Activated CD4-positive, alpha-beta memory T cell treated with anti-CD3 and anti-CD28 coated beads for 36 hours (primary cell): ENCODE results near the gene ARMC6. TPM values are rescaled to one million over a fixed set of nuclear protein-coding genes. Genes with fewer than 3 reads are reported as not detected.
"Not testable (repeated sequence)": the region's sequence is repeated elsewhere in the genome, so short reads cannot be mapped to it uniquely, and the experiment has no call there.

ENCODE experiments used
- CTCF ChIA-PET: fragments of 350-600 bp; sonication (Branson Sonifier 250); formaldehyde crosslinking; loops from one replicate; lab custom pipeline; 2021; ENCODE audit warnings: antibody characterized with exemption, inconsistent platforms; lab: Charles Lee
- POLR2A ChIA-PET: fragments of 350-600 bp; sonication (Branson Sonifier 250); formaldehyde crosslinking; loops from one replicate; lab custom pipeline; 2021; ENCODE audit warnings: antibody characterized with exemption; lab: Charles Lee
- DNase-seq: peaks from one replicate; pipeline ENCODE4 v3.0.0-alpha.2; 2020
- H3K27ac Mint-ChIP-seq: one replicate; pipeline ENCODE4 v1.8.0; 2021; ENCODE audit warnings: mixed read lengths
- H3K27me3 Mint-ChIP-seq: one replicate; pipeline ENCODE4 v1.8.0; 2021; ENCODE audit warnings: mixed read lengths
- H3K36me3 Mint-ChIP-seq: one replicate; pipeline ENCODE4 v1.8.0; 2021; ENCODE audit warnings: mixed read lengths
- H3K4me1 Mint-ChIP-seq: one replicate; pipeline ENCODE4 v1.8.0; 2021; ENCODE audit warnings: low read depth, mixed read lengths
- H3K4me3 Mint-ChIP-seq: one replicate; pipeline ENCODE4 v1.8.0; 2021; ENCODE audit warnings: mild to moderate bottlenecking, mixed read lengths
- H3K9me3 Mint-ChIP-seq: one replicate; pipeline ENCODE4 v1.8.0; 2021; ENCODE audit warnings: mixed read lengths
- intact Hi-C: fragments of 100-400 bp; cut with micrococcal nuclease; formaldehyde crosslinking; loops from one replicate; pipeline ENCODE4 v1.15.1; 2023
- total RNA-seq, 2 experiments: library from RNA; stranded (reverse); gene quantifications; one replicate each; pipeline ENCODE4 v1.2.3, GENCODE V29; 2021

Gene ARMC6
- total RNA-seq, 2 experiments from 2014 or later, result 24.4 to 26.2 TPM

DNA sequence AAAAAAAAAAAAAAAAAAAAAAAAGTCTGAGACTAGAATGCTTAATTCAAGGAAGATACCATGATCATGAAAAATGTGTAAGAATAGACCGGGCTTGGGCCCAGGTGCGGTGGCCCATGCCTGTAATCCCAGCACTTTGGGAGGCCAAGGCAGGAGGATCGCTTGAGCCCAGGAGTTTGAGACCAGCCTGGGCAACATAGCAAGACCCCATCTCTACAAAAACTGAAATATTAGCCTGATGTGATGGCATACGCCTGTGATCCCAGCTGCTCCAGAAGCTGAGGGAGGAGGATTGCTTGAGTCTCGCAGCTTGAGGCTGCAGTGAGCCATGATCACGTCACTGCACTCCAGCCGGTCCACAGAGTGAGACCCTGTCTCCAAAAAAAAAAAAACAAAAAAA, 73.5 kb downstream of the ARMC6 start:
- intact Hi-C loops, H3K27ac Mint-ChIP-seq, H3K36me3 Mint-ChIP-seq, H3K9me3 Mint-ChIP-seq, H3K4me3 Mint-ChIP-seq, H3K4me1 Mint-ChIP-seq, DNase-seq, H3K27me3 Mint-ChIP-seq, POLR2A ChIA-PET: not testable (repeated sequence)
- CTCF ChIA-PET, result interaction anchor here (0.6 kb wide), 1 partner anchor 27 kb away, joined by 3 read pairs; no protein-coding TSS in a partner anchor

DNA sequence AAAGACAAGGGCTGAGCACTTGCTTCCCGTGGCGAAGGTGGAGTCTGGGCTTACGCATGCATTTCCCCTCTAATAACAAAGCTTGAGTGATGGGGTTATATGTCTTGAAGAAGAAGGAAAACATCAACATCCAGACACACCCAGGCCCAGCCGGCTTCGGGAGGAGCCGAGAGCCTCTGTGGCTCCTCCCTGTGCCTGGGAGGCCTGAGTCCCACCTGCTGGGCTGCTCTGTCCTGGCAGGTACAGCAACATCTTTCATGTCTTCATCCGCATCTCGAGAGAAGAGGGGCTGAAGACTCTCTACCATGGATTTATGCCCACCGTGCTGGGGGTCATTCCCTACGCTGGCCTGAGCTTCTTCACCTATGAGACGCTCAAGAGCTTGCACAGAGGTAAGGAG, 74.3 kb downstream of the ARMC6 start:
- H3K4me3 Mint-ChIP-seq, result no peak overlapping the region
- DNase-seq, result no peak
- no peaks in the 10 kb centered on the region for H3K9me3 Mint-ChIP-seq
- no peak overlapping the region for H3K27ac Mint-ChIP-seq
- POLR2A ChIA-PET, result no interaction called here
- CTCF ChIA-PET, result interaction anchor here (0.6 kb wide), 1 partner anchor 26 kb away, joined by 3 read pairs; no protein-coding TSS in a partner anchor
- no peaks in the 10 kb centered on the region for H3K36me3 Mint-ChIP-seq
- H3K27me3 Mint-ChIP-seq, result no peaks in the 10 kb centered on the region
- no peaks in the 10 kb centered on the region for H3K4me1 Mint-ChIP-seq
- intact Hi-C loops, result no loop called here

Other genes with a start within 250 kb of the ARMC6 start
- not detected for gene COMP, start 242.3 kb upstream of the ARMC6 start, total RNA-seq
- gene UPF1, start 201.6 kb upstream of the ARMC6 start, total RNA-seq, result 10 to 100 TPM; 71.7 to 77.2 TPM
- not detected for gene CERS1, start 137.4 kb upstream of the ARMC6 start, total RNA-seq
- gene COPE, start 114.2 kb upstream of the ARMC6 start, total RNA-seq, result 100 to 1,000 TPM; 217 to 220 TPM
- gene DDX49, start 113.9 kb upstream of the ARMC6 start, total RNA-seq, result 10 to 100 TPM; 37.7 to 46.3 TPM
- 1 to 10 TPM in 1 of 2 experiments, under 1 TPM in 1; 0.77 to 1.2 TPM for gene HOMER3, start 92.4 kb upstream of the ARMC6 start, total RNA-seq
- 100 to 1,000 TPM in 1 of 2 experiments, 10 to 100 TPM in 1; 98.1 to 102 TPM for gene SUGP2, start 86 bp upstream of the ARMC6 start, total RNA-seq
- 10 to 100 TPM; 12.2 to 12.4 TPM for gene SLC25A42, start 30.4 kb downstream of the ARMC6 start, total RNA-seq
- 10 to 100 TPM; 17.8 to 18.9 TPM for gene TMEM161A, start 104.9 kb downstream of the ARMC6 start, total RNA-seq
- 1 to 10 TPM; 3.9 to 4.3 TPM for gene MEF2B, start 136.7 kb downstream of the ARMC6 start, total RNA-seq
- 10 to 100 TPM; 16.4 to 17.8 TPM for gene BORCS8, start 158.5 kb downstream of the ARMC6 start, total RNA-seq
- 10 to 100 TPM; 73.7 to 78.1 TPM for gene RFXANK, start 158.7 kb downstream of the ARMC6 start, total RNA-seq
- gene NR2C2AP, start 169.8 kb downstream of the ARMC6 start, total RNA-seq, result 10 to 100 TPM; 39.2 to 42.9 TPM
- under 1 TPM; 0.05 to 0.07 TPM for gene NCAN, start 178.4 kb downstream of the ARMC6 start, total RNA-seq
- gene TM6SF2, start 239.7 kb downstream of the ARMC6 start, total RNA-seq, result not detected